Skin of body (tissue), 2 donors: ENCODE data around the gene LMO1. TPM values are rescaled to one million over a fixed set of nuclear protein-coding genes. Genes with fewer than 3 reads are reported as not detected.

Experiments used
- DNase-seq: peaks from one replicate; lab custom pipeline; 2025; lab: John Stamatoyannopoulos, UW
- total RNA-seq: library from RNA; depleted of rRNA; stranded (reverse); fragments of >200 nt; gene quantifications from one replicate; pipeline ENCODE4 v1.2.3, GENCODE V29; 2014

Gene LMO1
- total RNA-seq, 1 donor from 2014 or later: 3.6 TPM

- no peak for DNase-seq
Measured at GRCh38 chr11:8229299-8230177, 34.1 kb downstream of the LMO1 start.

- no peak for DNase-seq
Measured at GRCh38 chr11:8228231-8228630, 35.4 kb downstream of the LMO1 start.

- DNase-seq: no peak
Measured at GRCh38 chr11:8227156-8228152, 36.2 kb downstream of the LMO1 start.

GRCh38 chr11:8225589-8226036 lies 38.1 kb downstream of the LMO1 start:
- peak; percentile 34 for DNase-seq

- DNase-seq: no peak
Measured at GRCh38 chr11:8224711-8225110, 39.0 kb downstream of the LMO1 start.

GRCh38 chr11:8224161-8224591 lies 39.5 kb downstream of the LMO1 start:
- no peak for DNase-seq

- no peak for DNase-seq
Measured at GRCh38 chr11:8223513-8223900, 40.2 kb downstream of the LMO1 start.

GRCh38 chr11:8222820-8223512 lies 40.7 kb downstream of the LMO1 start:
- DNase-seq: no peak

GRCh38 chr11:8221917-8222495 lies 41.7 kb downstream of the LMO1 start:
- no peak for DNase-seq

- DNase-seq: peak; percentile 11
Measured at GRCh38 chr11:8221046-8221723, 42.5 kb downstream of the LMO1 start.

GRCh38 chr11:8220261-8221045 lies 43.2 kb downstream of the LMO1 start:
- no peak for DNase-seq

- no peak for DNase-seq
Measured at GRCh38 chr11:8219257-8220021, 44.2 kb downstream of the LMO1 start.

- DNase-seq: no peak
Measured at GRCh38 chr11:8218840-8219239, 44.8 kb downstream of the LMO1 start.

GRCh38 chr11:8218409-8218808 lies 45.3 kb downstream of the LMO1 start:
- DNase-seq: no peak

GRCh38 chr11:8217926-8218325 lies 45.8 kb downstream of the LMO1 start:
- DNase-seq: no peak

- DNase-seq: no peak
Measured at GRCh38 chr11:8217136-8217535, 46.5 kb downstream of the LMO1 start.

GRCh38 chr11:8213376-8213775 lies 50.3 kb downstream of the LMO1 start:
- DNase-seq: no peak

GRCh38 chr11:8209208-8209807 lies 54.4 kb downstream of the LMO1 start:
- DNase-seq: no peak
